PC-3 (cell line): Measurements from ENCODE around the gene PFDN2. TPM values are rescaled to one million over a fixed set of nuclear protein-coding genes. Genes with fewer than 3 reads are reported as not detected.

Experiments used
- ATAC-seq: fragments of 200-7000 bp; cut with Tn5 transposase; 2 replicates; pipeline ENCODE4 v1.9.1; 2020; ENCODE audit warnings: mild to moderate bottlenecking, moderate library complexity
- BruUV-seq: library from RNA; stranded (reverse); fragments of 400-500 nt; replicated peaks from 2 replicates; lab custom pipeline; 2021; lab: Mats Ljungman, UMichigan
- CTCF ChIA-PET: fragments of 300-600 bp; sonication (Branson Sonifier 250); formaldehyde crosslinking; loops from one replicate; lab custom pipeline; 2022; ENCODE audit warnings: antibody characterized with exemption; lab: Charles Lee
- POLR2A ChIA-PET: fragments of 300-600 bp; sonication (Branson Sonifier 250); formaldehyde crosslinking; loops from one replicate; lab custom pipeline; 2022; ENCODE audit warnings: antibody characterized with exemption; ENCODE audit not compliant: unreplicated experiment; lab: Charles Lee
- DNase-seq: peaks from one replicate; pipeline ENCODE4 v3.0.0-alpha.2; 2015
- H2AFZ ChIP-seq: fragments of 300-600 bp; sonication (generic); 2 replicates; pipeline ENCODE4 v1.6.0; 2016; ENCODE audit warnings: antibody characterized with exemption, low read length
- H3F3A ChIP-seq: fragments of 300-600 bp; sonication (generic); one replicate; pipeline ENCODE4 v1.6.0; 2017; ENCODE audit warnings: antibody characterized with exemption, low read length, control low read depth, mild to moderate bottlenecking; ENCODE audit not compliant: unreplicated experiment
- H3K27ac ChIP-seq: fragments of 300-600 bp; sonication (generic); 2 replicates; pipeline ENCODE4 v1.5.1; 2016; ENCODE audit warnings: mild to moderate bottlenecking, low read length
- H3K27me3 ChIP-seq: fragments of 300-600 bp; sonication (generic); 2 replicates; pipeline ENCODE4 v1.6.1; 2016; ENCODE audit warnings: low read length, mixed read lengths
- H3K36me3 ChIP-seq: fragments of 300-600 bp; sonication (generic); 2 replicates; pipeline ENCODE4 v1.6.1; 2016; ENCODE audit warnings: low read depth, mixed run types, low read length, mixed read lengths
- H3K4me1 ChIP-seq: fragments of 300-600 bp; sonication (generic); 2 replicates; pipeline ENCODE4 v1.5.1; 2016; ENCODE audit warnings: low read length; ENCODE audit not compliant: insufficient read depth
- H3K4me2 ChIP-seq: fragments of 300-600 bp; sonication (generic); 2 replicates; pipeline ENCODE4 v1.6.0; 2016; ENCODE audit warnings: low read length
- H3K4me3 ChIP-seq: fragments of 300-600 bp; sonication (generic); 2 replicates; pipeline ENCODE4 v1.5.1; 2016; ENCODE audit warnings: mild to moderate bottlenecking, low read length, mixed read lengths
- H3K79me2 ChIP-seq: fragments of 300-600 bp; sonication (generic); 2 replicates; pipeline ENCODE4 v1.6.1; 2017; ENCODE audit warnings: low read length, mixed read lengths
- H3K9ac ChIP-seq: fragments of 300-600 bp; sonication (generic); 2 replicates; pipeline ENCODE4 v1.6.0; 2016; ENCODE audit warnings: mild to moderate bottlenecking, low read length
- H3K9me2 ChIP-seq: fragments of 300-600 bp; sonication (generic); replicated peaks from 2 replicates; pipeline ENCODE4 v1.6.1; 2016; ENCODE audit warnings: mixed run types, low read length, mixed read lengths
- H3K9me3 ChIP-seq: fragments of 300-600 bp; sonication (generic); 2 replicates; pipeline ENCODE4 v1.6.1; 2016; ENCODE audit warnings: low read length, mixed read lengths
- H4K20me1 ChIP-seq: fragments of 300-600 bp; sonication (generic); 2 replicates; pipeline ENCODE4 v1.6.1; 2016; ENCODE audit warnings: low read length, mixed read lengths
- CTCF ChIP-seq: fragments of 300-600 bp; sonication (generic); conservative IDR thresholded peaks from 2 replicates; pipeline ENCODE4 v1.5.1; 2017; ENCODE audit warnings: antibody characterized with exemption, low read depth, mild to moderate bottlenecking, low read length
- EZH2 ChIP-seq: fragments of 300-600 bp; sonication (generic); IDR thresholded peaks from one replicate; pipeline ENCODE4 v1.6.1; 2017; ENCODE audit warnings: antibody characterized with exemption, mild to moderate bottlenecking, low read length; ENCODE audit not compliant: unreplicated experiment
- EZH2phosphoT487 ChIP-seq: fragments of 300-600 bp; sonication (generic); IDR thresholded peaks from 2 replicates; pipeline ENCODE4 v1.6.1; 2018; ENCODE audit warnings: mild to moderate bottlenecking, antibody characterized with exemption, low read length, borderline replicate concordance
- intact Hi-C: fragments of 100-400 bp; cut with micrococcal nuclease; formaldehyde crosslinking; loops from 2 replicates; pipeline ENCODE4 v1.9.0; 2023
- total RNA-seq: library from RNA; depleted of rRNA; stranded (reverse); fragments of >200 nt; gene quantifications from 2 replicates; pipeline ENCODE4 v1.2.3, GENCODE V29; 2014

Gene PFDN2
- total RNA-seq, 1 experiment from 2014 or later, result 197 TPM

- H3K27me3 ChIP-seq, result no peaks in the 10 kb centered on the region
- H4K20me1 ChIP-seq, result peaks cover 55% of the 10 kb centered on the region
- H3K4me2 ChIP-seq, result no peak overlapping the region
- ATAC-seq, result no peak
- no peak overlapping the region for H2AFZ ChIP-seq
- peaks cover 96% of the 10 kb centered on the region for H3K79me2 ChIP-seq
- H3K9ac ChIP-seq, result no peak overlapping the region
- no peak for DNase-seq
- no TSS peak for BruUV-seq
- peaks cover 26% of the 10 kb centered on the region for H3K4me1 ChIP-seq
- H3K4me3 ChIP-seq, result no peak overlapping the region
- TF ChIP-seq EZH2, result no peak
- TF ChIP-seq EZH2phosphoT487, result no peak
- no peak for TF ChIP-seq CTCF
- peaks cover 4% of the 10 kb centered on the region for H3F3A ChIP-seq
- POLR2A ChIA-PET, result no interaction called here
- CTCF ChIA-PET, result no interaction called here
- H3K9me2 ChIP-seq, result no peaks in the 10 kb centered on the region
- no peaks in the 10 kb centered on the region for H3K9me3 ChIP-seq
- no peak overlapping the region for H3K27ac ChIP-seq
- intact Hi-C loops, result loop anchor here (10.0 kb wide), 1 partner anchor 86 kb away; the partner anchor contains the start of gene F11R
- H3K36me3 ChIP-seq, result peaks cover 39% of the 10 kb centered on the region
Observed at GRCh38 chr1:161111117-161111516, 6.7 kb downstream of the PFDN2 start.

- POLR2A ChIA-PET, result interaction anchor here (0.6 kb wide), 1 partner anchor 111 kb away, joined by 3 read pairs; no protein-coding TSS in a partner anchor
- H3F3A ChIP-seq, result no peaks in the 10 kb centered on the region
- no peak overlapping the region for H3K9ac ChIP-seq
- H3K9me3 ChIP-seq, result no peaks in the 10 kb centered on the region
- no TSS peak for BruUV-seq
- no peaks in the 10 kb centered on the region for H3K27me3 ChIP-seq
- H3K4me3 ChIP-seq, result no peak overlapping the region
- no peaks in the 10 kb centered on the region for H3K4me1 ChIP-seq
- no peak overlapping the region for H3K4me2 ChIP-seq
- peaks cover 37% of the 10 kb centered on the region for H3K36me3 ChIP-seq
- no peak for TF ChIP-seq EZH2phosphoT487
- no peak for TF ChIP-seq EZH2
- TF ChIP-seq CTCF, result no peak
- no peak for DNase-seq
- intact Hi-C loops, result no loop called here
- CTCF ChIA-PET, result no interaction called here
- H3K79me2 ChIP-seq, result peaks cover 89% of the 10 kb centered on the region
- no peaks in the 10 kb centered on the region for H3K9me2 ChIP-seq
- H2AFZ ChIP-seq, result no peak overlapping the region
- no peak for ATAC-seq
- H3K27ac ChIP-seq, result no peak overlapping the region
- peaks cover 35% of the 10 kb centered on the region for H4K20me1 ChIP-seq
Observed at GRCh38 chr1:161106431-161106830, 11.4 kb downstream of the PFDN2 start.

- intact Hi-C loops, result loop anchor here (1.0 kb wide), 1 partner anchor 15 kb away; no protein-coding TSS in a partner anchor
- H3F3A ChIP-seq, result peaks cover 7% of the 10 kb centered on the region
- no peaks in the 10 kb centered on the region for H3K9me2 ChIP-seq
- H3K36me3 ChIP-seq, result peaks cover 25% of the 10 kb centered on the region
- peaks cover 12% of the 10 kb centered on the region for H4K20me1 ChIP-seq
- no peak for ATAC-seq
- no peak for DNase-seq
- no TSS peak for BruUV-seq
- POLR2A ChIA-PET, result interaction anchor here (0.6 kb wide), 1 partner anchor 953 kb away, joined by 4 read pairs; no protein-coding TSS in a partner anchor
- H3K27me3 ChIP-seq, result no peaks in the 10 kb centered on the region
- H3K9me3 ChIP-seq, result no peaks in the 10 kb centered on the region
- peak overlapping the region; percentile 55 for H3K27ac ChIP-seq
- CTCF ChIA-PET, result interaction anchor here (1.3 kb wide), 1 partner anchor 103 kb away, joined by 5 read pairs; no protein-coding TSS in a partner anchor
- H3K4me3 ChIP-seq, result no peak overlapping the region
- H3K4me2 ChIP-seq, result no peak overlapping the region
- no peak for TF ChIP-seq EZH2phosphoT487
- TF ChIP-seq EZH2, result no peak
- TF ChIP-seq CTCF, result no peak
- no peak overlapping the region for H2AFZ ChIP-seq
- H3K9ac ChIP-seq, result no peak overlapping the region
- H3K4me1 ChIP-seq, result peaks cover 23% of the 10 kb centered on the region
- peaks cover 31% of the 10 kb centered on the region for H3K79me2 ChIP-seq
Observed at GRCh38 chr1:161100556-161100955, 17.3 kb downstream of the PFDN2 start.
